CD4-positive, alpha-beta T cell (primary cell): ENCODE measurements around the gene CDK18. TPM values are rescaled to one million over a fixed set of nuclear protein-coding genes. Genes with fewer than 3 reads are reported as not detected.

Experiments
- ATAC-seq: fragments of 200-7000 bp; cut with Tn5 transposase; one replicate; pipeline ENCODE4 v1.10.0; 2022; ENCODE audit warnings: mild to moderate bottlenecking; ENCODE audit not compliant: poor library complexity
- CTCF ChIA-PET: fragments of 350-600 bp; sonication (Branson Sonifier 250); formaldehyde crosslinking; loops from one replicate; lab custom pipeline; 2021; ENCODE audit warnings: antibody characterized with exemption, inconsistent platforms; lab: Charles Lee
- POLR2A ChIA-PET: fragments of 350-600 bp; sonication (Branson Sonifier 250); formaldehyde crosslinking; loops from one replicate; lab custom pipeline; 2021; ENCODE audit warnings: antibody characterized with exemption, inconsistent platforms; lab: Charles Lee
- DNase-seq, 14 experiments: peaks; one replicate each; pipeline ENCODE4 v3.0.0-alpha.2; 2013 to 2020; ENCODE audit warnings: mixed read lengths in 2 of 14
- H3K27ac ChIP-seq, 2 donors: one replicate each; pipeline versions ENCODE4 v1.5.1 to v1.7.0; 2013; ENCODE audit warnings: low read length in 2 of 2, low read depth in 1 of 2, mild to moderate bottlenecking in 1 of 2
- H3K27me3 ChIP-seq, 2 experiments: 1 replicate in 1 of 2; 2 replicates in 1 of 2; pipeline versions ENCODE4 v1.6.1 to v1.7.0; 2013; ENCODE audit warnings: low read length in 2 of 2, control low read depth in 1 of 2, mild to moderate bottlenecking in 1 of 2, moderate library complexity in 1 of 2; ENCODE audit not compliant: insufficient read depth in 2 of 2, control insufficient read depth in 1 of 2
- H3K36me3 ChIP-seq: one replicate; pipeline ENCODE4 v1.6.1; 2013; ENCODE audit warnings: low read length, control low read depth; ENCODE audit not compliant: insufficient read depth
- H3K4me1 ChIP-seq: one replicate; pipeline ENCODE4 v1.6.1; 2013; ENCODE audit warnings: low read length, control low read depth; ENCODE audit not compliant: insufficient read depth
- H3K4me3 ChIP-seq: one replicate; pipeline ENCODE4 v1.5.1; 2013; ENCODE audit warnings: mild to moderate bottlenecking, low read length, moderate library complexity
- H3K9me3 ChIP-seq, 2 experiments: 1 replicate in 1 of 2; 2 replicates in 1 of 2; pipeline versions ENCODE4 v1.6.1 to v1.7.0; 2013; ENCODE audit warnings: low read length in 2 of 2, mild to moderate bottlenecking in 2 of 2, control low read depth in 1 of 2, moderate library complexity in 1 of 2; ENCODE audit not compliant: control insufficient read depth in 1 of 2, insufficient read depth in 1 of 2
- H3K27ac Mint-ChIP-seq: one replicate; pipeline ENCODE4 v1.8.0; 2020; ENCODE audit warnings: mixed read lengths
- H3K27me3 Mint-ChIP-seq: one replicate; pipeline ENCODE4 v1.8.0; 2021; ENCODE audit warnings: mixed read lengths
- H3K36me3 Mint-ChIP-seq: one replicate; pipeline ENCODE4 v1.8.0; 2021; ENCODE audit warnings: low read depth, mixed read lengths
- H3K4me1 Mint-ChIP-seq: one replicate; pipeline ENCODE4 v1.8.0; 2021; ENCODE audit warnings: low read depth, mixed read lengths
- H3K4me3 Mint-ChIP-seq: one replicate; pipeline ENCODE4 v1.8.0; 2020; ENCODE audit warnings: mild to moderate bottlenecking, mixed read lengths
- H3K9me3 Mint-ChIP-seq: one replicate; pipeline ENCODE4 v1.8.0; 2020; ENCODE audit warnings: mixed read lengths
- intact Hi-C, 2 experiments: fragments of 100-400 bp; cut with DNase I in 1 of 2; cut with micrococcal nuclease in 1 of 2; formaldehyde crosslinking; loops; one replicate each; pipeline versions ENCODE4 v1.15.1 to v1.9.0; 2023 to 2025; cut with DNase I, micrococcal nuclease
- total RNA-seq, 174 experiments: library from RNA in 2 of 174; stranded (reverse) in 2 of 174; gene quantifications; one replicate each; pipeline ENCODE4 v1.2.3 and lab custom pipeline; 2021 to 2026
- TF ChIP-seq, protein P1 (sequence below): fragments of 200-600 bp; IDR thresholded peaks from one replicate; pipeline ENCODE4 v1.8.0; 2022; ENCODE audit warnings: antibody characterized with exemption, mild to moderate bottlenecking

CDK18 gene
- total RNA-seq, 2 experiments from 2014 or later = 1.6 to 2.7 TPM

DNA sequence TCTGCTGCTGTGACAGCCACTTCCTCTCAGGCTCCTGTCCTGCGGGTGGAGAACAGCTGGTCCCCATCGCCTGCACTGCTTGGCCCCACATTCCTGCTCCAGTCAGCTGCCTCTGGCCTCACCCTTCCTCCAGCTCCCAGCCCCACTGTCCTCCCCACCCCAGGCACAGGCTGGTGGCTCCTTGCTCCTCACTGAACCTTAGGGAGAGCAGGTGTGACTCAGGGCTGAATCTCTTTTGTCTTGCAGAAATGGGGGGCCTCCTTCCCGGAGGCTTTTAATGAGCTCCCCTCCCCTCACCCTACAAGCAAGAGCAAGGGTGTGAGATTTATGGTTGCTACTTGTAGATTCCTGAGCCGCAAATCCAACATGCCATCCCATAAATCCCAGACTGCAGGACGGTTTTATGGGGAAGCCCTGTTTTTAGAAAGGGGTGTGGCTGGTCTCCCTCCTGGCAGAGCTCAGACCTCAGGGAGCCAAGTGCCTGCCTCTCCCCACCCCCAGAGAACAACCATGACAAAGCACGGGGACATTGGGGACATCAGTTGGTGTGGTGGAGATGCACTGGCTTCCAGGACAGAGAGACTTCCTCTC, 15.2 kb downstream of the CDK18 start:
- Histone ChIP-seq H3K27me3 (peaks cover 0 to 4% of the 10 kb centered on the region in 2 experiments), H3K9me3 (no peaks in the 10 kb centered on the region), H3K4me1 (no peaks in the 10 kb centered on the region), H3K27ac (no peak overlapping the region), H3K4me3 (no peak overlapping the region), H3K36me3 (no peaks in the 10 kb centered on the region)
- ChIA-PET CTCF (no interaction called here), POLR2A (no interaction called here)
- intact Hi-C loops = loop anchor here (5.0 to 10.0 kb wide), 2 partner anchors 182 to 545 kb away; no protein-coding TSS in a partner anchor
- no peak for DNase-seq
- Mint-ChIP-seq H3K36me3 (no peaks in the 10 kb centered on the region), H3K4me3 (no peak overlapping the region), H3K4me1 (no peaks in the 10 kb centered on the region), H3K27ac (no peak overlapping the region), H3K9me3 (no peaks in the 10 kb centered on the region), H3K27me3 (no peaks in the 10 kb centered on the region)
- TF ChIP-seq, protein P1, sequence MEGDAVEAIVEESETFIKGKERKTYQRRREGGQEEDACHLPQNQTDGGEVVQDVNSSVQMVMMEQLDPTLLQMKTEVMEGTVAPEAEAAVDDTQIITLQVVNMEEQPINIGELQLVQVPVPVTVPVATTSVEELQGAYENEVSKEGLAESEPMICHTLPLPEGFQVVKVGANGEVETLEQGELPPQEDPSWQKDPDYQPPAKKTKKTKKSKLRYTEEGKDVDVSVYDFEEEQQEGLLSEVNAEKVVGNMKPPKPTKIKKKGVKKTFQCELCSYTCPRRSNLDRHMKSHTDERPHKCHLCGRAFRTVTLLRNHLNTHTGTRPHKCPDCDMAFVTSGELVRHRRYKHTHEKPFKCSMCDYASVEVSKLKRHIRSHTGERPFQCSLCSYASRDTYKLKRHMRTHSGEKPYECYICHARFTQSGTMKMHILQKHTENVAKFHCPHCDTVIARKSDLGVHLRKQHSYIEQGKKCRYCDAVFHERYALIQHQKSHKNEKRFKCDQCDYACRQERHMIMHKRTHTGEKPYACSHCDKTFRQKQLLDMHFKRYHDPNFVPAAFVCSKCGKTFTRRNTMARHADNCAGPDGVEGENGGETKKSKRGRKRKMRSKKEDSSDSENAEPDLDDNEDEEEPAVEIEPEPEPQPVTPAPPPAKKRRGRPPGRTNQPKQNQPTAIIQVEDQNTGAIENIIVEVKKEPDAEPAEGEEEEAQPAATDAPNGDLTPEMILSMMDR = no peak
- no peak for ATAC-seq

DNA sequence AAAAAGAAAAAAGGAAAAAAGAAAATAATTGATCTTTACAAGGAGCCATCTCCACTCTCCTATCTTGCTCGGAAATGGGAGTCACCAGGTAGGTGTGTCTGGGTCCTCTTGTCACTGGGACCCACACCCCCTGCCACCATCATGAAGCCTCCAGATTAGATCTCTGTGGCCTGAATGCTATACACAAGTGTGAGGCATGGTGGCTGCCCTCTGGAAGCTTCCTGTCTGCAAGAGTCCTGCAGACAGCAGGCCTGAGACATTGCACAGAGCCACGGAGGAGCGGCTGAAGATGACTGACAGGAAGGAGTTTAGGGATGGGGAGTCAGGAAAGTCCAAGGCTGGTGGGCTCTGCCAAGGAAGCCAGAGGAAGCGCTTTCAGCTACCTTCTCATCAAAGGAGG, 16.2 kb downstream of the CDK18 start:
- H3K27me3 ChIP-seq = peaks cover 0 to 4% of the 10 kb centered on the region in 2 experiments
- H3K9me3 ChIP-seq = no peaks in the 10 kb centered on the region
- H3K4me3 Mint-ChIP-seq = no peak overlapping the region
- H3K36me3 Mint-ChIP-seq = no peaks in the 10 kb centered on the region
- H3K27me3 Mint-ChIP-seq = no peaks in the 10 kb centered on the region
- CTCF ChIA-PET = no interaction called here
- ATAC-seq (no peak), DNase-seq (no peak)
- H3K4me1 Mint-ChIP-seq = no peaks in the 10 kb centered on the region
- TF ChIP-seq, protein P1 = no peak
- POLR2A ChIA-PET = no interaction called here
- intact Hi-C loops = loop anchor here (5.0 to 10.0 kb wide), 2 partner anchors 183 to 546 kb away; no protein-coding TSS in a partner anchor
- no peak overlapping the region for H3K4me3 ChIP-seq
- H3K9me3 Mint-ChIP-seq = no peaks in the 10 kb centered on the region
- H3K4me1 ChIP-seq = no peaks in the 10 kb centered on the region
- no peaks in the 10 kb centered on the region for H3K36me3 ChIP-seq
- no peak overlapping the region for H3K27ac ChIP-seq
- no peak overlapping the region for H3K27ac Mint-ChIP-seq

DNA sequence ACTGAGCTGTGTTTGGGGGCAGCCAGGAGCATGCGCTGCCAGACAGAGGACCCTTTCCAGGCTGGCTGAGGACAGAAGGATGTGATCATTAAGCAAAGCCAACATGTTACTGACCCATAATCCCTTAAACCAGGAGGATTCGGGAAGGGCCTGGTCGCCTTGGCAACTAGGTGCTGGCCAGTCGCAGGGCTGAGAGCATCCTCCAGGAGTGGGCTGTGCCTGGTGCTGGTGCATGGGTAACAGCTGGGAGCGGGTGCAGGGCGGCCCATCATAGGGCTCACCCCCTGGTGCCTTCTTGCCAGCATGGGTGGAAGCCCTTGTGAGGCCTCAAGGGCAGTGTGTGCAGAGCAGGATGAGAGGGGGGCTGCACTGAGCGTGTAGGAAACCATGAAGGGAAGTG, 17.2 kb downstream of the CDK18 start:
- no peaks in the 10 kb centered on the region for H3K4me1 ChIP-seq
- peaks cover 0 to 4% of the 10 kb centered on the region in 2 experiments for H3K27me3 ChIP-seq
- CTCF ChIA-PET = no interaction called here
- intact Hi-C loops = loop anchor here (5.0 to 10.0 kb wide), 2 partner anchors 184 to 547 kb away; no protein-coding TSS in a partner anchor
- H3K4me1 Mint-ChIP-seq = no peaks in the 10 kb centered on the region
- no peaks in the 10 kb centered on the region for H3K36me3 Mint-ChIP-seq
- ATAC-seq (no peak), DNase-seq (no peak)
- no peaks in the 10 kb centered on the region for H3K36me3 ChIP-seq
- TF ChIP-seq, protein P1 = no peak
- no peak overlapping the region for H3K27ac ChIP-seq
- H3K9me3 Mint-ChIP-seq = no peaks in the 10 kb centered on the region
- no peaks in the 10 kb centered on the region for H3K9me3 ChIP-seq
- H3K27ac Mint-ChIP-seq = no peak overlapping the region
- H3K4me3 Mint-ChIP-seq = no peak overlapping the region
- POLR2A ChIA-PET = no interaction called here
- no peak overlapping the region for H3K4me3 ChIP-seq
- H3K27me3 Mint-ChIP-seq = no peaks in the 10 kb centered on the region
